Hepatocyte (in vitro differentiated cells): ENCODE results near the gene KHNYN.

Experiments used
- CTCF ChIP-seq: fragments of 200-600 bp; sonication (generic); IDR thresholded peaks from 2 replicates; pipeline ENCODE4 v1.5.1; 2016; ENCODE audit warnings: antibody characterized with exemption, mild to moderate bottlenecking; ENCODE audit not compliant: poor library complexity
- EZH2 ChIP-seq: fragments of 200-600 bp; sonication (generic); IDR thresholded peaks from 2 replicates; pipeline ENCODE4 v1.6.1; 2016; ENCODE audit warnings: antibody characterized with exemption, mild to moderate bottlenecking, borderline replicate concordance
- EZH2phosphoT487 ChIP-seq: fragments of 200-600 bp; sonication (generic); IDR thresholded peaks from one replicate; pipeline ENCODE4 v1.6.1; 2018; ENCODE audit warnings: antibody characterized with exemption, mild to moderate bottlenecking, low read depth, moderate library complexity; ENCODE audit not compliant: unreplicated experiment, severe bottlenecking

- TF ChIP-seq CTCF = no peak
- no peak for TF ChIP-seq EZH2
- no peak for TF ChIP-seq EZH2phosphoT487
These were observed 10.3 kb downstream of the KHNYN start for GRCh38 chr14:24439830-24440605.
